ENCODE results near the gene COPE.

COPE gene

DNA sequence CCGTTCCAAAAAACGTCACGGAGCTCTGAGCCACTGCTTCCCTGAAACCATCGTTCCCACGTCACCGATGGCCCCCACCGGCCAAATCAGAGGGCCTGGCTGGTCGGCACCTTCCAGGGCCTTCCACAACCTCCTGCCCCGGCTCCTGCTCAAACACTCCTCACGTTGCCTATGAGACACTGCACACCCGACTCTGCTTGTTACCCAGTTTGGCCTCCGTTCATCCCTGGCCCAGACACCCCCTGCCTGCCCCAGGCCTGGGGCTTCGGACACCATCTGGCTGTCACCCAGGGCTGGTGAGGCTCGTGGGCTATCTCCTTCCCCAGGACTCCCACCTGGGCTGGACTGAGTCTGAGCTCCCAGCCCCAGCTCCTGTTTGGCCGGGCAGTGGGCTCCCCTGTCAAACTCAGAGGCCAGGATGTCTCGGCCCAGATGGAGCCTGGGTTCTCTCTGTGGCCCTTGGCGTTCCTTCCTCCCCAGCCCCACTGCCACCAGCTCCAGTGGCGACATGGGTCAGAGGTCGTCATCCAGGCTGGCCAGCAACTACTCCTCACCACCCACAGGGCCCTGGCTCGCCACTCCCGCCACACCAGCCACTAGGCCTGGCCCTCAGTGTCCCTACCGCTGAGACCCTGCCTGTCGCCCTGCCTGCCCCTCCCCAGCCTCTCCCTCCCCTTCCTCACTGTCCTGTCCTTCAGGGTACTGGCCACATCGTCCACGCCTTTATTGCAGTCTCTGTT is 41.0 kb downstream of the COPE start:
- TF ChIP-seq, protein P1, sequence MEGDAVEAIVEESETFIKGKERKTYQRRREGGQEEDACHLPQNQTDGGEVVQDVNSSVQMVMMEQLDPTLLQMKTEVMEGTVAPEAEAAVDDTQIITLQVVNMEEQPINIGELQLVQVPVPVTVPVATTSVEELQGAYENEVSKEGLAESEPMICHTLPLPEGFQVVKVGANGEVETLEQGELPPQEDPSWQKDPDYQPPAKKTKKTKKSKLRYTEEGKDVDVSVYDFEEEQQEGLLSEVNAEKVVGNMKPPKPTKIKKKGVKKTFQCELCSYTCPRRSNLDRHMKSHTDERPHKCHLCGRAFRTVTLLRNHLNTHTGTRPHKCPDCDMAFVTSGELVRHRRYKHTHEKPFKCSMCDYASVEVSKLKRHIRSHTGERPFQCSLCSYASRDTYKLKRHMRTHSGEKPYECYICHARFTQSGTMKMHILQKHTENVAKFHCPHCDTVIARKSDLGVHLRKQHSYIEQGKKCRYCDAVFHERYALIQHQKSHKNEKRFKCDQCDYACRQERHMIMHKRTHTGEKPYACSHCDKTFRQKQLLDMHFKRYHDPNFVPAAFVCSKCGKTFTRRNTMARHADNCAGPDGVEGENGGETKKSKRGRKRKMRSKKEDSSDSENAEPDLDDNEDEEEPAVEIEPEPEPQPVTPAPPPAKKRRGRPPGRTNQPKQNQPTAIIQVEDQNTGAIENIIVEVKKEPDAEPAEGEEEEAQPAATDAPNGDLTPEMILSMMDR (IDR thresholded peaks at IDR 0.05; ENCODE audit: low read depth, low read length, missing control alignments), result no peak

DNA sequence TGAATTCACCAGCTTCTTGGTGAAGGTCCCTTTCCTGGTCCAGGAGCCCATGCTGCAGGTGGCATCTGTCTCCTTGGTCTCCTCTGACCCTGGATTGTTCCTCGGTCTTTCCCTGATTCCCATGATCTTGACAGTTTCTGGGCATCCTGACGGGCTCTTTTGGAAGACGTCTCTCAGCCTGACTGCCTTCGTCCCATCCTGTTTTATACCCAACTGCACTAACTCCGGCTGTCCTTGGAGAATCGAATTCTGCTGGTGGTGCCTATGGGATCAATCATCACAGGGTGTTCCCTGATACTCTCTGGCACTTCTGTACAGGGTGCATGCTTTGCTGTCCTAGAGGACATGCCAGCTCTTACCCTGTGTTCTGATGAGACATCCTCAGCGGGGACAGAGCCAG is 42.3 kb downstream of the COPE start:
- no peaks in the 10 kb centered on the region for H3K27me3 ChIP-seq (replicated peaks)
- TF ChIP-seq, protein P1 (IDR thresholded peaks at IDR 0.05; ENCODE audit: low read depth, low read length, missing control alignments), result no peak
- no peaks in the 10 kb centered on the region for H3K36me3 ChIP-seq (replicated peaks)
- in situ Hi-C loops (cut with HindIII; ENCODE audit: low pct_ligation_motif_present, low sequenced_read_pairs), result no loop called here
- no peak overlapping the region for H3K4me3 ChIP-seq (ENCODE audit: low read depth, low read length)
- no peak overlapping the region for H3K27ac ChIP-seq
- DNase-seq, result no peak

More for the DNA sequence above, 41.0 kb downstream of the COPE start:
- H3K27me3 ChIP-seq (replicated peaks), result no peaks in the 10 kb centered on the region
- in situ Hi-C loops (cut with HindIII; ENCODE audit: low pct_ligation_motif_present, low sequenced_read_pairs), result no loop called here
- no peak overlapping the region for H3K27ac ChIP-seq
- H3K4me3 ChIP-seq (ENCODE audit: low read depth, low read length), result no peak overlapping the region
- DNase-seq, result no peak
- no peaks in the 10 kb centered on the region for H3K36me3 ChIP-seq (replicated peaks)

DNA sequence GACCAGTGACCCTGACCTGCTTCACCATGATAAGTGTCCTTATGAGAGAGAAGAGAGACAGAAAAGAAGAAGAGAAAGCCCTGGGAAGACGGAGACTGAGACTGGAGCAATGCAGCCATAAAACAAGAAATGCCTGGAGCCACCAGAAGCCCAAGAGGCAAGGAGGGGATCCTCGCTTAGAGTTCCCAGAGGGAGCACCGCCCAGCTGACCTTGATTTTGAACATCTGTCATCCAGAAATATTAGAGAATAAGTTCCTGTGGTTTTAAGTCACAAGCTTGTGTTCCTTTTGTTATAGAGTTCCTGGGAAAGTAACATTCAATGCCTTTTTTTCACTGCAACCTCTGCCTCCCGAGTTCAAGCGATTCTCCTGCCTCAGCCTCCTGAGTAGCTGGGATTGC is 43.5 kb downstream of the COPE start:
- TF ChIP-seq, protein P1 (IDR thresholded peaks at IDR 0.05; ENCODE audit: low read depth, low read length, missing control alignments), result no peak
- no peaks in the 10 kb centered on the region for H3K36me3 ChIP-seq (replicated peaks)
- peaks cover 1% of the 10 kb centered on the region for H3K27me3 ChIP-seq (replicated peaks)
- in situ Hi-C loops (cut with HindIII; ENCODE audit: low pct_ligation_motif_present, low sequenced_read_pairs), result no loop called here
- no peak overlapping the region for H3K27ac ChIP-seq
- no peak for DNase-seq
- H3K4me3 ChIP-seq (ENCODE audit: low read depth, low read length), result no peak overlapping the region

DNA sequence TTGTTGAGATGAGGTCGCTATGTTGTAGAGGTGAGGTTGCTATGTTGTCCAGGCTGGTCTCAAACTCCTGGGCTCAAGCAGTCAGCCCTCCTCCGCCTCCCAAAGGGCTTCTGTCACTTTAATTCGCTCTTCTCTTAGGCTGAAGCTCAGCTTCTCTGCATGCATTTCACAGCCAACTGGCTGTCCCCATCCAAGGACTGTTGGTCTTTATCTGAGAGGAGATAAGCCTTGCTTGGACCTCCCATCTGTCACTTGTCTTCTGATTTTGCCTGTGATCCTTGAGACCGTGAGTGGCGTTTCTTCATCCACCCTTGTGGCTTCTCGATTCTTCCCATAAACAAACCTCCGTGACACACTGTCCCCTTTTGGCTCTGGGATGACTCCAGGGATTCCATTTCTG is 47.6 kb downstream of the COPE start:
- no peak for DNase-seq
- TF ChIP-seq, protein P1 (IDR thresholded peaks at IDR 0.05; ENCODE audit: low read depth, low read length, missing control alignments), result no peak
- H3K4me3 ChIP-seq (ENCODE audit: low read depth, low read length), result no peak overlapping the region
- in situ Hi-C loops (cut with HindIII; ENCODE audit: low pct_ligation_motif_present, low sequenced_read_pairs), result loop anchor here (25.0 kb wide), 1 partner anchor 284 kb away; the partner anchor contains the start of gene REX1BD
- H3K27ac ChIP-seq, result no peak overlapping the region
- H3K27me3 ChIP-seq (replicated peaks), result peaks cover 10% of the 10 kb centered on the region
- H3K36me3 ChIP-seq (replicated peaks), result peaks cover 20% of the 10 kb centered on the region

DNA sequence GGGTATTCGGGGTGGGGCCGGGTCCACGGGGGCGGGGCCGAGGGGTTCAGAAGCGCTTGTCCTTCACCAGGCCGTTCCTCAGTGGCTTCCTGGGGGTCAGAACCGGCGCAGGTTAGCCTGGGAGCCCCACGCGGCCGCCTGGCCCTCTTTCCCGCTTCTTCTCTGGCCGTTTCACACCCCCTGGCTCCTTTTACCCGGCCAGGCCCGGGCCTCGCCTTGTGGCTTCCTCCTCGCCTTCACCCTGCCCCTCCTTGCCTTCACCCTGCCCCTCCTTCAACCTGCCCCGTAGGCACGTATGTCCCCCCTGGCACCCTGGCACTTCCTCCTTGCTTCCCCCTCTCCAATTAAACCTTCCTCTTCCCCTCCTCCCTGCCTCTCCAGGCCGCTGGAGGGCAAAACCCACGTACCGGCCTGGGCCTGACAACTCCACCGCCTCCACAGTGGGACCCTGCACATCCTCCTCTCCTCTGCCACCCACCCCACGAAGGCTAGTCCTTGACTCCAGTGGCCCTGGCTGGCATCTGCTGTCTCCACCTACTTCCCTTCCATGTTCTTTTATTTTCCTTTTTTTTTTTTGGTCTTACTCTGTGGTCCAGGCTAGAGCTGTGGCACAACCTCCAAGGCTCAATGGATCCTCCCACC is 48.5 kb downstream of the COPE start:
- peaks cover 10% of the 10 kb centered on the region for H3K27me3 ChIP-seq (replicated peaks)
- H3K36me3 ChIP-seq (replicated peaks), result peaks cover 27% of the 10 kb centered on the region
- TF ChIP-seq, protein P1 (IDR thresholded peaks at IDR 0.05; ENCODE audit: low read depth, low read length, missing control alignments), result no peak
- no peak for DNase-seq
- in situ Hi-C loops (cut with HindIII; ENCODE audit: low pct_ligation_motif_present, low sequenced_read_pairs), result loop anchor here (25.0 kb wide), 1 partner anchor 283 kb away; the partner anchor contains the start of gene REX1BD
- no peak overlapping the region for H3K27ac ChIP-seq
- no peak overlapping the region for H3K4me3 ChIP-seq (ENCODE audit: low read depth, low read length)
